K562 (cell line): ENCODE measurements around the gene DYRK1A. TPM values are rescaled to one million over a fixed set of nuclear protein-coding genes. Genes with fewer than 3 reads are reported as not detected.

Source experiments
- CREM ChIP-seq: IDR thresholded peaks from 2 replicates; pipeline ENCODE4 v1.6.1; 2014; ENCODE audit warnings: antibody characterized with exemption, low read depth
- E2F3 ChIP-seq: fragments of 250-450 bp; sonication (Bioruptor Pico); IDR thresholded peaks from 2 replicates; pipeline ENCODE4 v1.4.0; 2020; ENCODE audit warnings: mild to moderate bottlenecking
- HDAC8 ChIP-seq: fragments of 450-650 bp; IDR thresholded peaks from 2 replicates; pipeline ENCODE4 v1.6.1; 2016; ENCODE audit warnings: mild to moderate bottlenecking, missing genetic modification characterization, moderate library complexity, missing compliant biosample characterization
- HNRNPK ChIP-seq: fragments of 200-400 bp; formaldehyde crosslinking; IDR thresholded peaks from one replicate; pipeline ENCODE4 v1.6.1; 2018; ENCODE audit warnings: mild to moderate bottlenecking, low read depth, low read length; ENCODE audit not compliant: poor library complexity, severe bottlenecking
- MTA3 ChIP-seq: fragments of 450-650 bp; formaldehyde crosslinking; IDR thresholded peaks from 2 replicates; pipeline ENCODE4 v1.6.1; 2017; ENCODE audit warnings: mild to moderate bottlenecking, borderline replicate concordance
- NUFIP1 ChIP-seq: fragments of 450-650 bp; IDR thresholded peaks from 2 replicates; pipeline ENCODE4 v1.6.1; 2018; ENCODE audit not compliant: partially characterized antibody
- PHB ChIP-seq: fragments of 250-450 bp; sonication (Bioruptor Pico); IDR thresholded peaks from 2 replicates; pipeline ENCODE4 v1.5.0; 2021
- RHOXF2B ChIP-seq: fragments of 250-450 bp; sonication (Bioruptor Pico); conservative IDR thresholded peaks from 2 replicates; pipeline ENCODE4 v1.5.1; 2021
- SETDB1 ChIP-seq: IDR thresholded peaks from one replicate; pipeline ENCODE4 v1.6.1; 2012; ENCODE audit warnings: low read length, control low read depth, inconsistent platforms
- SLC30A9 ChIP-seq: fragments of 250-450 bp; sonication (Bioruptor Pico); IDR thresholded peaks from 2 replicates; pipeline ENCODE4 v1.8.0; 2022; ENCODE audit warnings: mild to moderate bottlenecking, moderate library complexity
- SMAD1 ChIP-seq: fragments of 150-350 bp; IDR thresholded peaks from 2 replicates; pipeline ENCODE4 v1.6.1; 2014; ENCODE audit warnings: low read length, low read depth; ENCODE audit not compliant: partially characterized antibody
- SMARCB1 ChIP-seq: IDR thresholded peaks from 2 replicates; pipeline ENCODE4 v1.6.1; 2011; ENCODE audit warnings: improper control_type of control experiment, low read depth; ENCODE audit not compliant: insufficient read length
- U2AF2 ChIP-seq: fragments of 200-400 bp; formaldehyde crosslinking; optimal IDR thresholded peaks from 2 replicates; pipeline ENCODE3; 2017; ENCODE audit warnings: low read depth, mild to moderate bottlenecking, low read length
- YBX1 ChIP-seq: fragments of 450-650 bp; IDR thresholded peaks from 2 replicates; pipeline ENCODE4 v1.7.1; 2016; ENCODE audit warnings: mild to moderate bottlenecking
- ZFPM2 ChIP-seq: fragments of 250-450 bp; sonication (Bioruptor Pico); IDR thresholded peaks from 2 replicates; pipeline ENCODE4 v1.5.1; 2022; ENCODE audit warnings: mild to moderate bottlenecking
- ZNF239 ChIP-seq: fragments of 250-450 bp; sonication (Bioruptor Pico); IDR thresholded peaks from 2 replicates; pipeline ENCODE4 v1.4.0; 2020; ENCODE audit warnings: mild to moderate bottlenecking
- ZNF699 ChIP-seq: fragments of 250-450 bp; sonication (Bioruptor Pico); IDR thresholded peaks from 2 replicates; pipeline ENCODE4 v1.8.0; 2021; ENCODE audit warnings: mild to moderate bottlenecking, moderate library complexity; ENCODE audit not compliant: insufficient replicate concordance
- polyA plus RNA-seq, 8 experiments: library from polyadenylated mRNA; depleted of rRNA in 4 of 8; stranded (reverse) in 5 of 8; unstranded in 3 of 8; fragments of >200 nt; fragmentation: Nextera tagmentation in 2 of 8; fragmentation: Illumina TruSeq in 1 of 8; extraction: Ambion mirVana in 2 of 8; extraction: Trizol in 1 of 8; gene quantifications; 2 replicates each; pipeline versions ENCODE4 v1.2.1 to v1.2.3, GENCODE V29; 2011 to 2014; ENCODE audit warnings: inconsistent platforms in 1 of 8, missing spikeins in 1 of 8
- total RNA-seq, 7 experiments: library from RNA; depleted of rRNA in 6 of 7; stranded (reverse); fragments of >200 nt in 6 of 7; fragmentation: Illumina TruSeq in 2 of 7; extraction: Trizol in 2 of 7; gene quantifications; 2 replicates each; pipeline versions ENCODE4 v1.2.1 to v1.2.3, GENCODE V29; 2011 to 2021; ENCODE audit warnings: low replicate concordance in 1 of 7
- TF ChIP-seq, protein P1 (sequence below): sonication (generic); formaldehyde crosslinking; IDR thresholded peaks from 2 replicates; pipeline ENCODE4 v1.8.0; 2022; ENCODE audit warnings: mild to moderate bottlenecking, low read depth, missing genetic modification reagents
- TF ChIP-seq, protein P2 (sequence below): fragments of 450-650 bp; IDR thresholded peaks from 2 replicates; pipeline ENCODE4 v1.6.1; 2014; ENCODE audit warnings: low read depth, mild to moderate bottlenecking, moderate library complexity, borderline replicate concordance
- TF ChIP-seq, protein P3 (sequence below): IDR thresholded peaks from 2 replicates; pipeline ENCODE4 v1.6.1; 2011; ENCODE audit warnings: borderline replicate concordance, low read depth, mild to moderate bottlenecking, moderate library complexity, low read length; ENCODE audit not compliant: insufficient read depth, poor library complexity, severe bottlenecking
- TF ChIP-seq, protein P4 (sequence below): fragments of 200-800 bp; sonication (Bioruptor generic); IDR thresholded peaks from 2 replicates; pipeline ENCODE4 v1.6.1; 2017; ENCODE audit warnings: missing genetic modification characterization, missing compliant biosample characterization

The DYRK1A gene
- total and polyA plus RNA-seq, 9 of the 15 experiments (the other 6 are each of a cell fraction or from before 2014, with no cell fraction given) = 3.7 to 64.8 (median 42.3) TPM

DNA sequence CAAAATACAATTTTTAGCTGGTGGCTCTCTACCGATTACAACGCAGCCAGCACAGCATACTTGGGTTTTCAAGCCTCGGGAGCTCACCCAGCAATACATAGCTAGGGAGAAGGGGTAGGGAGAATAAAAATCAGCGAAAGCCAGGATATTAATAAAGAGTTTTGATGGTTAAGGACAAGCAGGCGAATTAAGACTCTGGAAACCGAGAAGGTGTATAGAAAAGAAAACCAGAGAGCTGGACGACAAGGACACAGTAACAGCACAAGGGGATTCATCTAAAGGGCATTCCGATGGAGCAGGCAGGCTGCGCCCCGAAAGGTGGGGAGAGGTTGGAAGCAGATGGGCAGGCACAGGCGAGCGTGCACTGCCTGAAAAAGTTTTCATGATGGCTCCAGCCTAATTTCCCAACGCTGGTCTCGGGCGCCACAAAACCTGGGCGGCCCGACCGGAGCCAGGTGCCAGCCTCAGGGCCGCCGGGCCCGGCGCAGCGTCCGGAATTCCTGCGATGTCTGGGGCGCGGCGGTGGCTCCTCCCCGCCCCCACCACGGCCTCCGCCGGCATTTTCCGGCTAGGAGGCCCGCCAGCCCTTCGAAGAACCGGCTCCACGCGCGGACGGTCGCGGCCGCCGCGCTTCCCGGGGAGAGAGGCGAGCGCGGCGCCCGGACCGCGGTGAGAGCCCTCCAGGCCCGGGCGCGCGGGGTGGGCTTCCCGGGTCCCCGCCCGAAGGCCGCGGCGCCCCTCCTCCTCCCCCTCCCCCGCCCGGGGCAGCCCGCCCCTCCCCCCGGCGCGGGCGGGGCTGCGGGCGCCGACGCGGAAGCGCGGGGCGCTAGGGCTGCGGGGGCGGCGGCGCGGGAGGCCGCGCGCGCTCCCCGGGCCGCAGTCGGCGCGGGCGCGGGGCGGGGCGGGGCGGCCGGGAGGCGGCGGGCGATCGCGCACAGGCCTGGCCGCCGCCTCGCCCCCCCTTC is 774 bp upstream of the DYRK1A start (continued):
- TF ChIP-seq, protein P1, sequence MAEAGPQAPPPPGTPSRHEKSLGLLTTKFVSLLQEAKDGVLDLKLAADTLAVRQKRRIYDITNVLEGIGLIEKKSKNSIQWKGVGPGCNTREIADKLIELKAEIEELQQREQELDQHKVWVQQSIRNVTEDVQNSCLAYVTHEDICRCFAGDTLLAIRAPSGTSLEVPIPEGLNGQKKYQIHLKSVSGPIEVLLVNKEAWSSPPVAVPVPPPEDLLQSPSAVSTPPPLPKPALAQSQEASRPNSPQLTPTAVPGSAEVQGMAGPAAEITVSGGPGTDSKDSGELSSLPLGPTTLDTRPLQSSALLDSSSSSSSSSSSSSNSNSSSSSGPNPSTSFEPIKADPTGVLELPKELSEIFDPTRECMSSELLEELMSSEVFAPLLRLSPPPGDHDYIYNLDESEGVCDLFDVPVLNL (CRISPR knock-in tag) = no peak
- TF ChIP-seq, protein P2, sequence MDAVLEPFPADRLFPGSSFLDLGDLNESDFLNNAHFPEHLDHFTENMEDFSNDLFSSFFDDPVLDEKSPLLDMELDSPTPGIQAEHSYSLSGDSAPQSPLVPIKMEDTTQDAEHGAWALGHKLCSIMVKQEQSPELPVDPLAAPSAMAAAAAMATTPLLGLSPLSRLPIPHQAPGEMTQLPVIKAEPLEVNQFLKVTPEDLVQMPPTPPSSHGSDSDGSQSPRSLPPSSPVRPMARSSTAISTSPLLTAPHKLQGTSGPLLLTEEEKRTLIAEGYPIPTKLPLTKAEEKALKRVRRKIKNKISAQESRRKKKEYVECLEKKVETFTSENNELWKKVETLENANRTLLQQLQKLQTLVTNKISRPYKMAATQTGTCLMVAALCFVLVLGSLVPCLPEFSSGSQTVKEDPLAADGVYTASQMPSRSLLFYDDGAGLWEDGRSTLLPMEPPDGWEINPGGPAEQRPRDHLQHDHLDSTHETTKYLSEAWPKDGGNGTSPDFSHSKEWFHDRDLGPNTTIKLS = peak; percentile 44; the same call in 1 of the 2 replicates
- no peak for TF ChIP-seq SLC30A9 (CRISPR knock-in tag)
- TF ChIP-seq, protein P3, sequence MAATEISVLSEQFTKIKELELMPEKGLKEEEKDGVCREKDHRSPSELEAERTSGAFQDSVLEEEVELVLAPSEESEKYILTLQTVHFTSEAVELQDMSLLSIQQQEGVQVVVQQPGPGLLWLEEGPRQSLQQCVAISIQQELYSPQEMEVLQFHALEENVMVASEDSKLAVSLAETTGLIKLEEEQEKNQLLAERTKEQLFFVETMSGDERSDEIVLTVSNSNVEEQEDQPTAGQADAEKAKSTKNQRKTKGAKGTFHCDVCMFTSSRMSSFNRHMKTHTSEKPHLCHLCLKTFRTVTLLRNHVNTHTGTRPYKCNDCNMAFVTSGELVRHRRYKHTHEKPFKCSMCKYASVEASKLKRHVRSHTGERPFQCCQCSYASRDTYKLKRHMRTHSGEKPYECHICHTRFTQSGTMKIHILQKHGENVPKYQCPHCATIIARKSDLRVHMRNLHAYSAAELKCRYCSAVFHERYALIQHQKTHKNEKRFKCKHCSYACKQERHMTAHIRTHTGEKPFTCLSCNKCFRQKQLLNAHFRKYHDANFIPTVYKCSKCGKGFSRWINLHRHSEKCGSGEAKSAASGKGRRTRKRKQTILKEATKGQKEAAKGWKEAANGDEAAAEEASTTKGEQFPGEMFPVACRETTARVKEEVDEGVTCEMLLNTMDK = no peak
- TF ChIP-seq SETDB1 = no peak
- no peak for TF ChIP-seq ZFPM2
- no peak for TF ChIP-seq NUFIP1
- TF ChIP-seq RHOXF2B = no peak
- TF ChIP-seq, protein P4, sequence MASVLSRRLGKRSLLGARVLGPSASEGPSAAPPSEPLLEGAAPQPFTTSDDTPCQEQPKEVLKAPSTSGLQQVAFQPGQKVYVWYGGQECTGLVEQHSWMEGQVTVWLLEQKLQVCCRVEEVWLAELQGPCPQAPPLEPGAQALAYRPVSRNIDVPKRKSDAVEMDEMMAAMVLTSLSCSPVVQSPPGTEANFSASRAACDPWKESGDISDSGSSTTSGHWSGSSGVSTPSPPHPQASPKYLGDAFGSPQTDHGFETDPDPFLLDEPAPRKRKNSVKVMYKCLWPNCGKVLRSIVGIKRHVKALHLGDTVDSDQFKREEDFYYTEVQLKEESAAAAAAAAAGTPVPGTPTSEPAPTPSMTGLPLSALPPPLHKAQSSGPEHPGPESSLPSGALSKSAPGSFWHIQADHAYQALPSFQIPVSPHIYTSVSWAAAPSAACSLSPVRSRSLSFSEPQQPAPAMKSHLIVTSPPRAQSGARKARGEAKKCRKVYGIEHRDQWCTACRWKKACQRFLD (CRISPR knock-in tag) = peak; percentile 83; the same call in 1 of the 2 replicates
- no peak for TF ChIP-seq HNRNPK
- no peak for TF ChIP-seq PHB (CRISPR knock-in tag)
- TF ChIP-seq ZNF699 = no peak
- peak; percentile 47 for TF ChIP-seq SMAD1
- TF ChIP-seq YBX1 = no peak
- no peak for TF ChIP-seq U2AF2
- TF ChIP-seq ZNF239 (CRISPR knock-in tag) = no peak; the same call in 1 of the 2 replicates
- 0 out of 2 replicates have a peak, but pooled peaks have one; percentile 22 for TF ChIP-seq HDAC8
- TF ChIP-seq E2F3 (CRISPR knock-in tag) = peak; percentile 79; the same call in 1 of the 2 replicates
- peak; percentile 78 for TF ChIP-seq MTA3
- no peak for TF ChIP-seq SMARCB1
- peak; percentile 24; the same call in 1 of the 2 replicates for TF ChIP-seq CREM
